ENCODE measurements around the gene RAB3GAP2.

Gene RAB3GAP2

DNA sequence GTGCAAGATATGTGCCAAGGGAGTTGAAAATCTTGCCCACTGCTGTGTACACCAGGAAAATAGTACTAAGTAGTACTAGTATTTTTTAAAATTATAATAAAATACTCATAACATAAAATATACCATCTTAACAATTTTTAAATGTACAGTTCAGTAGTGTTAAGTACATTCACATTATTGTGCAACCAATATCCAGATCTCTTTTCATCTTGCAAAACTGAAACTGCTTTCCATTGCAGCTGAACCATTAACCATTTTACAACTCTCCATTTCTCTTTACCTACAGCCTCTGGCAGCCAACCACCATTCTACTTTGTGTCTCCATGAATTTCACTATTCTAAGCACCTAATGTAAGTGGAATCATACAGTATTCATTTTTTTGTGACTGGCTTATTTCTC is 19.3 kb upstream of the RAB3GAP2 start:
- H3K79me2 ChIP-seq (ENCODE audit: insufficient read depth, low read length): no peaks in the 10 kb centered on the region
- H3F3A ChIP-seq (ENCODE audit: low read depth): no peaks in the 10 kb centered on the region
- no peak overlapping the region for H3K4me2 ChIP-seq (ENCODE audit: low read depth, low read length, poor library complexity, severe bottlenecking)
- no peak overlapping the region for H2AFZ ChIP-seq (ENCODE audit: low read length)
- no peaks in the 10 kb centered on the region for H4K20me1 ChIP-seq (ENCODE audit: insufficient read depth, low read length, poor library complexity, severe bottlenecking)
- H3K4me3 ChIP-seq (ENCODE audit: low read length, poor library complexity, severe bottlenecking): no peak overlapping the region
- H3K9ac ChIP-seq (ENCODE audit: low read depth, low read length, poor library complexity, severe bottlenecking): no peak overlapping the region
- H3K27me3 ChIP-seq (ENCODE audit: insufficient read depth, low read length, poor library complexity, severe bottlenecking): no peaks in the 10 kb centered on the region
- TF ChIP-seq, protein P1, sequence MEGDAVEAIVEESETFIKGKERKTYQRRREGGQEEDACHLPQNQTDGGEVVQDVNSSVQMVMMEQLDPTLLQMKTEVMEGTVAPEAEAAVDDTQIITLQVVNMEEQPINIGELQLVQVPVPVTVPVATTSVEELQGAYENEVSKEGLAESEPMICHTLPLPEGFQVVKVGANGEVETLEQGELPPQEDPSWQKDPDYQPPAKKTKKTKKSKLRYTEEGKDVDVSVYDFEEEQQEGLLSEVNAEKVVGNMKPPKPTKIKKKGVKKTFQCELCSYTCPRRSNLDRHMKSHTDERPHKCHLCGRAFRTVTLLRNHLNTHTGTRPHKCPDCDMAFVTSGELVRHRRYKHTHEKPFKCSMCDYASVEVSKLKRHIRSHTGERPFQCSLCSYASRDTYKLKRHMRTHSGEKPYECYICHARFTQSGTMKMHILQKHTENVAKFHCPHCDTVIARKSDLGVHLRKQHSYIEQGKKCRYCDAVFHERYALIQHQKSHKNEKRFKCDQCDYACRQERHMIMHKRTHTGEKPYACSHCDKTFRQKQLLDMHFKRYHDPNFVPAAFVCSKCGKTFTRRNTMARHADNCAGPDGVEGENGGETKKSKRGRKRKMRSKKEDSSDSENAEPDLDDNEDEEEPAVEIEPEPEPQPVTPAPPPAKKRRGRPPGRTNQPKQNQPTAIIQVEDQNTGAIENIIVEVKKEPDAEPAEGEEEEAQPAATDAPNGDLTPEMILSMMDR (conservative IDR thresholded peaks at IDR 0.05; ENCODE audit: low read length): no peak
- no peak for TF ChIP-seq EZH2phosphoT487 (IDR thresholded peaks at IDR 0.05; ENCODE audit: borderline replicate concordance)
- H3K36me3 ChIP-seq (ENCODE audit: insufficient read depth, low read length): no peaks in the 10 kb centered on the region
- H3K4me1 ChIP-seq (ENCODE audit: insufficient read depth, low read length, poor library complexity, severe bottlenecking): no peaks in the 10 kb centered on the region
- H3K9me3 ChIP-seq (ENCODE audit: insufficient read depth, low read depth, low read length): no peaks in the 10 kb centered on the region
- H3K9me2 ChIP-seq (replicated peaks; ENCODE audit: low read depth, low read length): no peaks in the 10 kb centered on the region

DNA sequence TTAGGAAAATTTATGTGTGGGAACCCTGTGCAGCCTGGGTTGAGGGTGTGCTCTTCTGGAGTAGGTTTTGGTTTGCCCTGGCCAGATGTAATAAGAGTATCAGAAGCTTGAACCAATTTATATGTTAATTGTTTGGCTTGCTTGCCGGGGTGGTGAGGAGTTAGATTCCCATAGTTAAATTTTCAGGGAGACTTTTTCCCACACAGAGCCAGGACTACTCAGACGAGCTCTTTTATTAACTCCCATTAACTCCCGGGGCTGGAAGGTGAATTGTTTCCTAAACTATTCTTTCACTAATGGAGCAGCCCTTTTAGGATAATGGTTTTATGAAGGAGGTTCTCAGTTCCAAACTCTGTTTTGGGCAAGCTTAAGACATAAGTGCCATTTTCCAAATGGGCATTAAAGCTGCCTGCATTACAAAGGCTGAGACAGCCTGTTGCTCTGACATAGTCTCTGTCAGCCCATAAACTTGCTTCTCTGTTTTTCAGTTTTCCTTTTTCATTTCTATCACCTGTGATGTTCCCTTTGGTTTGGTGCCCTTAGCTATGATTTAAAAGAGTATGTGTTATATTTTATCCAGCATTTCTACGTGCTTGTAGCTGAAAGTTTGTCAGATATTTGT is 18.0 kb upstream of the RAB3GAP2 start:
- Histone ChIP-seq H3K9ac (ENCODE audit: low read depth, low read length, poor library complexity, severe bottlenecking) (no peak overlapping the region), H3K4me3 (ENCODE audit: low read length, poor library complexity, severe bottlenecking) (no peak overlapping the region), H3K9me3 (ENCODE audit: insufficient read depth, low read depth, low read length) (no peaks in the 10 kb centered on the region), H3K27me3 (ENCODE audit: insufficient read depth, low read length, poor library complexity, severe bottlenecking) (no peaks in the 10 kb centered on the region), H3K4me2 (ENCODE audit: low read depth, low read length, poor library complexity, severe bottlenecking) (no peak overlapping the region), H3F3A (ENCODE audit: low read depth) (no peaks in the 10 kb centered on the region), H3K4me1 (ENCODE audit: insufficient read depth, low read length, poor library complexity, severe bottlenecking) (no peaks in the 10 kb centered on the region), H4K20me1 (ENCODE audit: insufficient read depth, low read length, poor library complexity, severe bottlenecking) (no peaks in the 10 kb centered on the region), H3K36me3 (ENCODE audit: insufficient read depth, low read length) (no peaks in the 10 kb centered on the region), H3K79me2 (ENCODE audit: insufficient read depth, low read length) (no peaks in the 10 kb centered on the region), H3K9me2 (replicated peaks; ENCODE audit: low read depth, low read length) (no peaks in the 10 kb centered on the region), H2AFZ (ENCODE audit: low read length) (no peak overlapping the region)
- no peak for TF ChIP-seq EZH2phosphoT487 (IDR thresholded peaks at IDR 0.05; ENCODE audit: borderline replicate concordance)
- TF ChIP-seq, protein P1 (conservative IDR thresholded peaks at IDR 0.05; ENCODE audit: low read length): no peak

DNA sequence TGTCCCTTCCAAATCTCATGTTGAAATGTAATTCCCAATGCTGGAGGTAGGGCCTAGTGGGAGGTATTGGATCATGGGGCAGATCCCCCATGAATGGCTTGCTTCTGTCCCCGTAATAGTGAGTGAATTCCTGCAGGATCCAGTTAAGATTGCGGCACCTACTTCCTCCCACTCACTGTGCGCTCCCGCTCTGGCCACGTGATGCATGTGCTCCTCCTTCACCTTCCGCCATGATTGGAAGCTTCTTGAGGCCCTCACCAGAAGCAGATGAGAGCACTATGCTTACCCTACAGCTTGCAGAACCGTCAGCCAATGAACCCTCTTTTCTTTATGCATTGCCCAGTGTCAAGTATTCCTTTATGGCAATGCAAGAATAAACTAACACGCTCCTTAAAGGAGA is 14.9 kb upstream of the RAB3GAP2 start:
- H3K4me2 ChIP-seq (ENCODE audit: low read depth, low read length, poor library complexity, severe bottlenecking): no peak overlapping the region
- H3K9ac ChIP-seq (ENCODE audit: low read depth, low read length, poor library complexity, severe bottlenecking): no peak overlapping the region
- no peaks in the 10 kb centered on the region for H3K9me3 ChIP-seq (ENCODE audit: insufficient read depth, low read depth, low read length)
- H3K27me3 ChIP-seq (ENCODE audit: insufficient read depth, low read length, poor library complexity, severe bottlenecking): no peaks in the 10 kb centered on the region
- no peak overlapping the region for H3K4me3 ChIP-seq (ENCODE audit: low read length, poor library complexity, severe bottlenecking)
- no peaks in the 10 kb centered on the region for H3K79me2 ChIP-seq (ENCODE audit: insufficient read depth, low read length)
- H2AFZ ChIP-seq (ENCODE audit: low read length): no peak overlapping the region
- no peaks in the 10 kb centered on the region for H3K4me1 ChIP-seq (ENCODE audit: insufficient read depth, low read length, poor library complexity, severe bottlenecking)
- TF ChIP-seq EZH2phosphoT487 (IDR thresholded peaks at IDR 0.05; ENCODE audit: borderline replicate concordance): no peak
- TF ChIP-seq, protein P1 (conservative IDR thresholded peaks at IDR 0.05; ENCODE audit: low read length): no peak
- no peaks in the 10 kb centered on the region for H4K20me1 ChIP-seq (ENCODE audit: insufficient read depth, low read length, poor library complexity, severe bottlenecking)
- no peaks in the 10 kb centered on the region for H3F3A ChIP-seq (ENCODE audit: low read depth)
- H3K9me2 ChIP-seq (replicated peaks; ENCODE audit: low read depth, low read length): no peaks in the 10 kb centered on the region
- no peaks in the 10 kb centered on the region for H3K36me3 ChIP-seq (ENCODE audit: insufficient read depth, low read length)
